Activated gamma-delta T cell treated with Interleukin-2 at 50 U/mL for 16 hours (primary cell): Measurements from ENCODE around the gene EFHD2.
"Not testable (repeated sequence)": the region's sequence is repeated elsewhere in the genome, so short reads cannot be mapped to it uniquely, and the experiment has no call there.

Experiments used
- DNase-seq: peaks from one replicate; pipeline ENCODE4 v3.0.0-alpha.2; 2020

Gene EFHD2

GRCh38 chr1:15434739-15435138 is 25.1 kb downstream of the EFHD2 start:
- not testable (repeated sequence) for DNase-seq

- DNase-seq, result no peak
These were observed 25.8 kb downstream of the EFHD2 start for GRCh38 chr1:15435239-15436077.

GRCh38 chr1:15436881-15437442 is 27.3 kb downstream of the EFHD2 start:
- no peak for DNase-seq

GRCh38 chr1:15439325-15439724 is 29.6 kb downstream of the EFHD2 start:
- no peak for DNase-seq

- no peak for DNase-seq
These were observed 30.7 kb downstream of the EFHD2 start for GRCh38 chr1:15440357-15440756.

- no peak for DNase-seq
These were observed 31.6 kb downstream of the EFHD2 start for GRCh38 chr1:15441247-15441646.

GRCh38 chr1:15442119-15442518 is 32.4 kb downstream of the EFHD2 start:
- DNase-seq, result no peak

GRCh38 chr1:15442759-15443158 is 33.1 kb downstream of the EFHD2 start:
- no peak for DNase-seq

GRCh38 chr1:15443281-15443680 is 33.6 kb downstream of the EFHD2 start:
- no peak for DNase-seq

GRCh38 chr1:15444468-15445389 is 35.0 kb downstream of the EFHD2 start:
- DNase-seq, result no peak

GRCh38 chr1:15445390-15446122 is 35.9 kb downstream of the EFHD2 start:
- DNase-seq, result no peak

- no peak for DNase-seq
These were observed 36.5 kb downstream of the EFHD2 start for GRCh38 chr1:15446212-15446611.

- DNase-seq, result no peak
These were observed 39.3 kb downstream of the EFHD2 start for GRCh38 chr1:15448877-15449462.

- no peak for DNase-seq
These were observed 39.9 kb downstream of the EFHD2 start for GRCh38 chr1:15449567-15449966.

- DNase-seq, result no peak
These were observed 41.5 kb downstream of the EFHD2 start for GRCh38 chr1:15451014-15451722.

- no peak for DNase-seq
These were observed 42.5 kb downstream of the EFHD2 start for GRCh38 chr1:15452216-15452615.

- DNase-seq, result no peak
These were observed 43.3 kb downstream of the EFHD2 start for GRCh38 chr1:15452866-15453571.

GRCh38 chr1:15453734-15454133 is 44.0 kb downstream of the EFHD2 start:
- DNase-seq, result no peak

GRCh38 chr1:15454256-15454655 is 44.6 kb downstream of the EFHD2 start:
- DNase-seq, result no peak

- no peak for DNase-seq
These were observed 45.8 kb downstream of the EFHD2 start for GRCh38 chr1:15455522-15455921.

GRCh38 chr1:15456313-15456954 is 46.7 kb downstream of the EFHD2 start, which contains the start of gene CELA2A:
Gene CELA2A, plus strand, starts transcription at chr1:15456732. Its CDS starts 22 bp downstream, at chr1:15456754.
- no peak for DNase-seq
